NCI-H1417 treated with DMSO at 0.1 percent for 48 hours (cell line): ENCODE results near the gene CTNNA2.

Experiments
- DNase-seq: peaks from one replicate; lab custom pipeline; 2025; lab: John Stamatoyannopoulos, UW

Gene CTNNA2

GRCh38 chr2:79612999-79613398, 100.1 kb downstream of the CTNNA2 start:
- DNase-seq, result no peak

- no peak for DNase-seq
Observed at GRCh38 chr2:79619442-79619841, 106.6 kb downstream of the CTNNA2 start.

GRCh38 chr2:79619976-79620375, 107.1 kb downstream of the CTNNA2 start:
- no peak for DNase-seq

GRCh38 chr2:79620679-79621078, 107.8 kb downstream of the CTNNA2 start:
- DNase-seq, result no peak

GRCh38 chr2:79621252-79621651, 108.4 kb downstream of the CTNNA2 start:
- no peak for DNase-seq

GRCh38 chr2:79621755-79622154, 108.9 kb downstream of the CTNNA2 start:
- no peak for DNase-seq

- no peak for DNase-seq
Observed at GRCh38 chr2:79622508-79622907, 109.7 kb downstream of the CTNNA2 start.

GRCh38 chr2:79627237-79627636, 114.4 kb downstream of the CTNNA2 start:
- no peak for DNase-seq

GRCh38 chr2:79630060-79630459, 117.2 kb downstream of the CTNNA2 start:
- no peak for DNase-seq

GRCh38 chr2:79630972-79631557, 118.2 kb downstream of the CTNNA2 start:
- no peak for DNase-seq

GRCh38 chr2:79638410-79638809, 125.6 kb downstream of the CTNNA2 start:
- no peak for DNase-seq

GRCh38 chr2:79638954-79639353, 126.1 kb downstream of the CTNNA2 start:
- no peak for DNase-seq

- DNase-seq, result no peak
Observed at GRCh38 chr2:79640001-79640400, 127.2 kb downstream of the CTNNA2 start.

- no peak for DNase-seq
Observed at GRCh38 chr2:79649531-79649930, 136.7 kb downstream of the CTNNA2 start.

- no peak for DNase-seq
Observed at GRCh38 chr2:79660557-79660956, 147.7 kb downstream of the CTNNA2 start.

GRCh38 chr2:79665091-79665490, 152.2 kb downstream of the CTNNA2 start:
- DNase-seq, result no peak

GRCh38 chr2:79666430-79666829, 153.6 kb downstream of the CTNNA2 start:
- DNase-seq, result no peak

GRCh38 chr2:79669714-79670113, 156.9 kb downstream of the CTNNA2 start:
- no peak for DNase-seq

- DNase-seq, result no peak
Observed at GRCh38 chr2:79670198-79670597, 157.3 kb downstream of the CTNNA2 start.

- DNase-seq, result no peak
Observed at GRCh38 chr2:79686884-79687283, 174.0 kb downstream of the CTNNA2 start.

GRCh38 chr2:79695248-79695647, 182.4 kb downstream of the CTNNA2 start:
- DNase-seq, result no peak

GRCh38 chr2:79697200-79697599, 184.3 kb downstream of the CTNNA2 start:
- no peak for DNase-seq

GRCh38 chr2:79700651-79701050, 187.8 kb downstream of the CTNNA2 start:
- no peak for DNase-seq

- DNase-seq, result no peak
Observed at GRCh38 chr2:79702905-79703304, 190.1 kb downstream of the CTNNA2 start.

- DNase-seq, result no peak
Observed at GRCh38 chr2:79711098-79711497, 198.2 kb downstream of the CTNNA2 start.
